CD8-positive, alpha-beta memory T cell (primary cell): ENCODE results near the gene MCEE. TPM values are rescaled to one million over a fixed set of nuclear protein-coding genes. Genes with fewer than 3 reads are reported as not detected.
A peak's percentile ranks its signal among the peaks of the same experiment; 100 is the strongest.
"Not testable (repeated sequence)": the region's sequence is repeated elsewhere in the genome, so short reads cannot be mapped to it uniquely, and the experiment has no call there.

Experiments used
- CTCF ChIA-PET: fragments of 350-600 bp; sonication (Branson Sonifier 250); formaldehyde crosslinking; loops from one replicate; lab custom pipeline; 2021; ENCODE audit warnings: antibody characterized with exemption; lab: Charles Lee
- POLR2A ChIA-PET: fragments of 350-600 bp; sonication (Branson Sonifier 250); formaldehyde crosslinking; loops from one replicate; lab custom pipeline; 2021; ENCODE audit warnings: antibody characterized with exemption; lab: Charles Lee
- DNase-seq, 5 donors: peaks; one replicate each; pipeline versions ENCODE4 v3.0.0 to v3.0.0-alpha.2; 2020 to 2022; ENCODE audit warnings: mixed read lengths in 1 of 5
- H3K27ac ChIP-seq: one replicate; pipeline ENCODE4 v1.7.0; 2013; ENCODE audit warnings: low read depth, mild to moderate bottlenecking, low read length, moderate library complexity
- H3K27me3 ChIP-seq: 2 replicates; pipeline ENCODE4 v1.7.0; 2013; ENCODE audit warnings: low read length, mild to moderate bottlenecking; ENCODE audit not compliant: insufficient read depth, poor library complexity, severe bottlenecking
- H3K36me3 ChIP-seq: 2 replicates; pipeline ENCODE4 v1.7.0; 2013; ENCODE audit warnings: mild to moderate bottlenecking, low read length, moderate library complexity; ENCODE audit not compliant: insufficient read depth
- H3K4me1 ChIP-seq: 2 replicates; pipeline ENCODE4 v1.7.0; 2013; ENCODE audit warnings: mild to moderate bottlenecking, low read length, moderate library complexity; ENCODE audit not compliant: insufficient read depth
- H3K4me3 ChIP-seq: 2 replicates; pipeline ENCODE4 v1.7.0; 2013; ENCODE audit warnings: mild to moderate bottlenecking, low read length
- H3K9me3 ChIP-seq: 2 replicates; pipeline ENCODE4 v1.7.0; 2013; ENCODE audit warnings: mild to moderate bottlenecking, low read length
- H3K27ac Mint-ChIP-seq, 8 donors: one replicate each; pipeline ENCODE4 v1.8.0; 2020 to 2021; ENCODE audit warnings: mixed read lengths in 8 of 8, mild to moderate bottlenecking in 6 of 8, inconsistent platforms in 3 of 8, moderate library complexity in 3 of 8
- H3K27me3 Mint-ChIP-seq, 2 donors: one replicate each; pipeline ENCODE4 v1.8.0; 2020 to 2021; ENCODE audit warnings: mixed read lengths in 2 of 2, mild to moderate bottlenecking in 1 of 2, moderate library complexity in 1 of 2
- H3K36me3 Mint-ChIP-seq, 3 donors: one replicate each; pipeline ENCODE4 v1.8.0; 2020 to 2021; ENCODE audit warnings: mixed read lengths in 3 of 3, inconsistent platforms in 1 of 3, mild to moderate bottlenecking in 1 of 3
- H3K4me1 Mint-ChIP-seq, 3 donors: one replicate each; pipeline ENCODE4 v1.8.0; 2020 to 2021; ENCODE audit warnings: mixed read lengths in 3 of 3, inconsistent platforms in 1 of 3, mild to moderate bottlenecking in 1 of 3
- H3K4me3 Mint-ChIP-seq, 7 donors: one replicate each; pipeline ENCODE4 v1.8.0; 2020 to 2021; ENCODE audit warnings: mixed read lengths in 7 of 7, mild to moderate bottlenecking in 6 of 7, moderate library complexity in 4 of 7, inconsistent platforms in 2 of 7
- H3K9me3 Mint-ChIP-seq, 5 donors: one replicate each; pipeline ENCODE4 v1.8.0; 2020 to 2022; ENCODE audit warnings: mixed read lengths in 5 of 5, mild to moderate bottlenecking in 3 of 5, moderate library complexity in 2 of 5, inconsistent platforms in 1 of 5
- polyA plus RNA-seq: library from polyadenylated mRNA; unstranded; fragments of 300-500 nt; fragmentation: Illumina TruSeq; gene quantifications from one replicate; pipeline ENCODE4 v1.2.3, GENCODE V29; 2021
- total RNA-seq, 2 experiments: library from RNA; stranded (reverse); gene quantifications; one replicate each; pipeline ENCODE4 v1.2.3, GENCODE V29; 2021

MCEE gene
- total and polyA plus RNA-seq, 3 experiments from 2014 or later, result 12.3 to 21.8 (median 13.5) TPM

DNA sequence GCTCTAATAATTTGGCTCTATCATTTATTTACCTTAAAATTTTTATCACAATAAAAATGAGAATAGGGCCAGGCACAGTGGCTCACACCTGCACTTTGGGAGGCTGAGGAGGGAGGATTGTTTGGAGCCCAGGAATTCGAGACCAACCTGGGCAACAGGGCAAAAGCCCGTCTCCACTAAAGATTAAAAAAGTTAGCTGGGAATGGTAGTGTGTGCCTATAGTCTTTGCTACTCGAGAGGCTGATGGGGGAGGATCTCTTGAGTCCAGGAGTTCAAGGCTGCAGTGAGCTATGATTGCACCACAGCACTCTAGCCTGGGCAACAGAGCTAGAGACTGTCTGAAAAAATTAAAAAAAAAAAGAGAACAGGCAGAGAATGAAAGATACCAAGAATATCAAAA lies 6.1 kb upstream of the MCEE start:
- no peaks in the 10 kb centered on the region for H3K27me3 Mint-ChIP-seq
- no peak overlapping the region for H3K27ac Mint-ChIP-seq
- peaks cover 33% of the 10 kb centered on the region for H3K36me3 ChIP-seq
- H3K27me3 ChIP-seq, result no peaks in the 10 kb centered on the region
- no peaks in the 10 kb centered on the region for H3K9me3 ChIP-seq
- H3K4me3 Mint-ChIP-seq, result no peak overlapping the region
- POLR2A ChIA-PET, result no interaction called here
- no peak for DNase-seq
- H3K4me3 ChIP-seq, result no peak overlapping the region
- peaks cover 0 to 61% (median 16%) of the 10 kb centered on the region in 3 donors for H3K36me3 Mint-ChIP-seq
- H3K4me1 Mint-ChIP-seq, result peaks cover 0 to 5% (median 0%) of the 10 kb centered on the region in 3 donors
- no peaks in the 10 kb centered on the region for H3K9me3 Mint-ChIP-seq
- H3K4me1 ChIP-seq, result peaks cover 13% of the 10 kb centered on the region
- no peak overlapping the region for H3K27ac ChIP-seq
- CTCF ChIA-PET, result no interaction called here

DNA sequence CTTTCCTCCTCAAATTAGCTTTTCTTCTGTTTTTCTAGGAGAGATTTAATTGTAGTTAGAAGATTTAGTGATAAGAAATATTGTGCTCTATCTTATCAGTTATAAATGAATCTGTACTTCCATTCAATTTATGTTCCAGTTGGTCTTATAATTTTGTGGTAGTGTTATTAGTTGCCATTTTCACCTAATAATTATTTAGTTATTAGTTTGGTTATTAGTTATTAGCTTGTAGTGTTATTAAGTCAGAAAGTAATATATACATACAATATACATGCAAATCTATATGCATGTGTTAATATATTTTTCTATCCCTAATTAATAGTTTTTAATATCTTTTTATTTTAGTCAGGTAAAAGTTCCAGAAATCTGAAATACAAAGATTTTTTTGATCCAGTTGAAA lies 3.6 kb upstream of the MCEE start:
- Histone ChIP-seq H3K27ac (no peak overlapping the region), H3K4me1 (peaks cover 25% of the 10 kb centered on the region), H3K4me3 (no peak overlapping the region), H3K27me3 (no peaks in the 10 kb centered on the region), H3K36me3 (peaks cover 14% of the 10 kb centered on the region), H3K9me3 (no peaks in the 10 kb centered on the region)
- DNase-seq, result no peak
- H3K4me1 Mint-ChIP-seq, result peaks cover 9 to 16% (median 14%) of the 10 kb centered on the region in 3 donors
- H3K9me3 Mint-ChIP-seq, result no peaks in the 10 kb centered on the region
- ChIA-PET POLR2A (no interaction called here), CTCF (interaction anchor here (0.7 kb wide), 1 partner anchor 66 kb away, joined by 3 read pairs; the partner anchor contains the start of gene NAGK)
- no peak overlapping the region for H3K4me3 Mint-ChIP-seq
- H3K27me3 Mint-ChIP-seq, result no peaks in the 10 kb centered on the region
- no peak overlapping the region for H3K27ac Mint-ChIP-seq
- peaks cover 0 to 46% (median 12%) of the 10 kb centered on the region in 3 donors for H3K36me3 Mint-ChIP-seq

DNA sequence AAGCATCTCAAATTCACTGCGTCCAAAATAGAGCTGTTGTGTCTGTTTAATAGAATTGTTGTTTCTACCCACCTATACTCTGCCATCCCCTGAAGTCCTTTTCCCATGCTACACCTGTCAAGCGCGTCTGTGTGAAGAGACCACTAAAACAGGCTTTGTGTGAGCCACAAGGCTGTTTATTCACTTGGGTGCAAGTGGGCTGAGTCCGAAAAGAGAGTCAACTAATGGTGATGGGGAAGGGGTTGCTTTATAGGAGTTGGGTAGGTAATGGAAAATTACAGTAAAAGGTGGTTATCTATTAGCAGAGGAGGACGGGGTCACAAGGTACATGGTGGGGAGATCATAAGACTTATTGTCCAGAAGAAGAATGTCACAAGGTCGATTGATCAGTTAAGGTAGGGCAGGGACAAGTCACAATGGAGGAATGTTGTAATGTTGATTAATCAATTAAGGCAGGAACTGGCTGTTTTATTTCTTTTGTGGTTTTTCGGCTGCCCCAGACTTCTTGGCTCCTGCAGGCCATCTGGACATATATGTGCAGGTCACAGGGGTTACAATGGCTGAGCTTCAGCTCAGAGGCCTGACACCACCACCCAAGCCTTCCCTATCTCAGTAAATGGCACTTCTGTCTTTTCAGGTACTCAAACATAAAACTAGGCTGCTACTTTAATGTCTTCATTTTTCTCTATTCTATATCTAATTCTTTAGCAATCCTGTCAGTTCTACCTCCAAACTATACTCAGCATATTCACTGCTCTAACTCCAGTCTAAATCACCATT lies 1.5 kb upstream of the MCEE start:
- peak overlapping the region; percentile 92 for H3K27ac ChIP-seq
- not testable (repeated sequence) for H3K9me3 ChIP-seq, H3K27ac Mint-ChIP-seq, H3K9me3 Mint-ChIP-seq, H3K4me3 Mint-ChIP-seq, H3K27me3 ChIP-seq, DNase-seq, H3K27me3 Mint-ChIP-seq
- peaks cover 25% of the 10 kb centered on the region for H3K4me1 ChIP-seq
- H3K36me3 Mint-ChIP-seq, result peaks cover 0 to 29% (median 7%) of the 10 kb centered on the region in 3 donors
- peaks cover 13% of the 10 kb centered on the region for H3K36me3 ChIP-seq
- peaks cover 18 to 25% (median 22%) of the 10 kb centered on the region in 3 donors for H3K4me1 Mint-ChIP-seq
- ChIA-PET CTCF (interaction anchor here (1.0 to 1.3 kb wide), 5 partner anchors 24 to 200 kb away, joined by 3 to 6 read pairs (median 4); partner anchors contain the start of genes NAGK and ZNF638), POLR2A (interaction anchor here (0.7 to 2.3 kb wide), 6 partner anchors 31 to 200 kb away, joined by 3 to 21 read pairs (median 8); partner anchors contain the start of genes NAGK, PAIP2B and ZNF638)
- peak overlapping the region; percentile 99 for H3K4me3 ChIP-seq

DNA sequence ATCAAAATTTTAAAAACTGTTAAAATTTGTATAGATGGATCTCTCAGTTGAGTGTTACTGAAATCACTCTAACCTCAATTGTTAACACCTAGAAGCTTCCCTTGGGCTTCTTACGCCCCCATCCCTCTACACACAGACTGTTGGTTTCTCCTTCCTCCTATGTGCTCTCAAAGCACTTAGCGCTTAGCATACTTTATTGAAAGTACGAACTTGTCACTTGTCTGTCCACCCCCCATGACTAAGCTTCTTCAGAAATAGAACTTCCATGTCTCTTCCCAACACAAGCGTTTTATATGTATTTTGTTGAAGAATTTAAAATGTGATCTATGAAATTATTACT lies 846 bp upstream of the MCEE start:
- no peak overlapping the region for H3K27ac Mint-ChIP-seq
- peaks cover 0 to 24% (median 7%) of the 10 kb centered on the region in 3 donors for H3K36me3 Mint-ChIP-seq
- POLR2A ChIA-PET, result interaction anchor here (0.6 to 2.3 kb wide), 7 partner anchors 13 to 201 kb away, joined by 3 to 21 read pairs (median 7); partner anchors contain the start of genes NAGK, PAIP2B and ZNF638
- Histone ChIP-seq H3K27me3 (no peaks in the 10 kb centered on the region), H3K27ac (peak overlapping the region; percentile 92), H3K4me3 (peak overlapping the region; percentile 99), H3K36me3 (peaks cover 6% of the 10 kb centered on the region), H3K9me3 (no peaks in the 10 kb centered on the region), H3K4me1 (peaks cover 25% of the 10 kb centered on the region)
- no peak for DNase-seq
- H3K9me3 Mint-ChIP-seq, result no peaks in the 10 kb centered on the region
- no peaks in the 10 kb centered on the region for H3K27me3 Mint-ChIP-seq
- no peak overlapping the region for H3K4me3 Mint-ChIP-seq
- CTCF ChIA-PET, result interaction anchor here (1.0 to 1.3 kb wide), 5 partner anchors 25 to 200 kb away, joined by 3 to 6 read pairs (median 4); partner anchors contain the start of genes NAGK and ZNF638
- peaks cover 18 to 25% (median 23%) of the 10 kb centered on the region in 3 donors for H3K4me1 Mint-ChIP-seq

DNA sequence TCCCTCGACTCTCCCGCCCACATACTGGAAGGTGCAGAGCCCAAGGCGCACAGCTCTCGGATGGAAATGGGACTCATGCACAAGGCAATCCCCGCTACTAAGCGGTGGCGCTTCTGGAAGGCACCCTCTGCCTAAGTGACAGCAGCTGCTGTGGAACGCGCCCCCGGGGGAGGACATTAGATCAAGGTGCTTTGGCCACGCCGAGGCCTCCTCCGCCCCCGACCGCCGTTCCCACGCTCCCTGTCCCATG lies 202 bp downstream of the MCEE start:
- DNase-seq, result no peak
- ChIA-PET POLR2A (interaction anchor here (0.7 to 2.3 kb wide), 4 partner anchors 58 to 202 kb away, joined by 4 to 11 read pairs (median 8); partner anchors contain the start of genes NAGK, PAIP2B and ZNF638), CTCF (interaction anchor here (1.6 to 1.7 kb wide), 2 partner anchors 29 to 106 kb away, joined by 3 to 4 read pairs; no protein-coding TSS in a partner anchor)
- Histone ChIP-seq H3K27me3 (no peaks in the 10 kb centered on the region), H3K4me1 (peaks cover 25% of the 10 kb centered on the region), H3K4me3 (peak overlapping the region; percentile 99), H3K9me3 (no peaks in the 10 kb centered on the region), H3K36me3 (peaks cover 4% of the 10 kb centered on the region), H3K27ac (peak overlapping the region; percentile 92)
- no peaks in the 10 kb centered on the region for H3K9me3 Mint-ChIP-seq
- H3K36me3 Mint-ChIP-seq, result peaks cover 0 to 21% (median 3%) of the 10 kb centered on the region in 3 donors
- H3K4me3 Mint-ChIP-seq, result no peak overlapping the region
- H3K27me3 Mint-ChIP-seq, result no peaks in the 10 kb centered on the region
- H3K4me1 Mint-ChIP-seq, result peaks cover 20 to 29% (median 29%) of the 10 kb centered on the region in 3 donors
- peak overlapping the region in 1 of 8 donors; percentile 99 for H3K27ac Mint-ChIP-seq

DNA sequence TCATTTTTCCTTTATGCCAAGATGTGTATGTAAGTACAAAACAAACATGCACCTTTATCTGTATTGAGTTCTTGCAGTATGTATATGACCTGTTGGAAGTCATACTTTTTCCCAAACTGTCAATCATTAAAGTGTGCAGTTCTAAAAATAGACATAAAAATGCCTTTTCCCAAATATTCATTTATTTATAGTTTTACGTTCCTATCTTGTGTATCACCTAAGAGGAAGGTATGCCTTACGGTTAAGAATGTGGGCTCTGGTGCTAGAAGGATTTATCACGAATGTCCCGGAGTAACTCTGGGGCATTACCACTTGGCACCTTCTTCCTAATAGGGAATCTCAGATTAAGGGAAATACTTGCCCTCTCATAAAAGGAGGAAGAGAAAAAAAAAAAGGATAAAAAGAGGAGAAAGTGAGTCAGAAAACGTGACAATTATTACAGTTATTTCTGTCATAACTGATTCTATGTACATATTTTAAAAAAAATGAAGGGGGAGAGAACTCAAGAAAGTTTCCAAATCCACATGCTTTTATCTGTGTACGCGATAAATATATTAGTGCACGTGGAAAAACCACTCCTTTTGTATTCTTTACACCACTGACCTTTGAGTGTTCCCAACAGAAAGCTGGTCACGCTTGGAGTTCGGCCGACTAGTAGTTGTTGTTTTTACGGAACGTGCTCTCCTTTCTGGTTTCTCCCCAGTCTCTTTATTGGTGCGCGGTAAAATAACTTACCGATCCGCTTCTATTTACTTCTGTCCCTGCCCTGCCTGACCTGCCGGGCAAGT lies 721 bp downstream of the MCEE start:
- no peak for DNase-seq
- Mint-ChIP-seq H3K36me3 (peaks cover 0 to 17% (median 2%) of the 10 kb centered on the region in 3 donors), H3K4me1 (peaks cover 20 to 29% (median 29%) of the 10 kb centered on the region in 3 donors), H3K4me3 (no peak overlapping the region), H3K27ac (peak overlapping the region in 1 of 8 donors; percentile 99), H3K9me3 (no peaks in the 10 kb centered on the region), H3K27me3 (no peaks in the 10 kb centered on the region)
- Histone ChIP-seq H3K4me3 (peak overlapping the region; percentile 99), H3K36me3 (peaks cover 4% of the 10 kb centered on the region), H3K9me3 (no peaks in the 10 kb centered on the region), H3K27me3 (no peaks in the 10 kb centered on the region), H3K27ac (peak overlapping the region; percentile 92), H3K4me1 (peaks cover 25% of the 10 kb centered on the region)
- ChIA-PET CTCF (interaction anchor here (1.6 to 1.7 kb wide), 2 partner anchors 29 to 106 kb away, joined by 3 to 4 read pairs; no protein-coding TSS in a partner anchor), POLR2A (interaction anchor here (0.7 to 2.3 kb wide), 4 partner anchors 57 to 203 kb away, joined by 4 to 11 read pairs (median 8); partner anchors contain the start of genes NAGK, PAIP2B and ZNF638)

DNA sequence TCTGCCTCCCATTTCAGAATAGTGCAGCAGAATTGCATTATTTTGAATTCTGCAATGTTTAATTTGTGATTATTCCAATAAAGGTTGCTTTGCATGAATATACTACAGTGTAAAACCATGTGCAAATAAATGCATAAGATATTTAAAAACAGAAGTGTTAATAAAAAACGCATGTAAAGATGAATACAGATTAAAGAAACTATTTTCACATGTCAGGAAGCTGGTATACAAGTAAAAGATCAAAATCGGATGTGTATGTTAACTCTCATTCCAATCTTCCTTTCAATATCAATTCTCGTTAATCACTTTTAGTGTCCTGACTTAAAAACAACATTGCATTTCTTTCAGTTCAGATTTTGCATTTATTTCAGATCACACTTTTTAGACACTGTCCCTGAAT lies 3.1 kb downstream of the MCEE start:
- ChIA-PET POLR2A (no interaction called here), CTCF (no interaction called here)
- Histone ChIP-seq H3K4me3 (no peak overlapping the region), H3K27ac (no peak overlapping the region), H3K27me3 (no peaks in the 10 kb centered on the region), H3K9me3 (no peaks in the 10 kb centered on the region), H3K4me1 (peaks cover 20% of the 10 kb centered on the region), H3K36me3 (no peaks in the 10 kb centered on the region)
- Mint-ChIP-seq H3K4me3 (peak overlapping the region in 1 of 7 donors; percentile 35), H3K27me3 (no peaks in the 10 kb centered on the region), H3K4me1 (peaks cover 23 to 29% (median 29%) of the 10 kb centered on the region in 3 donors), H3K9me3 (no peaks in the 10 kb centered on the region), H3K36me3 (peaks cover 0 to 24% (median 6%) of the 10 kb centered on the region in 3 donors), H3K27ac (peak overlapping the region in 1 of 8 donors; percentile 38)
- no peak for DNase-seq
